HG02981 (cell line): ENCODE data around the gene XPO6.

Experiments used
- ATAC-seq: cut with Tn5 transposase; IDR thresholded peaks from one replicate; pipeline ENCODE4 v1.9.1; 2021; ENCODE audit warnings: mild to moderate bottlenecking, moderate library complexity; ENCODE audit not compliant: unreplicated experiment

Gene XPO6

DNA sequence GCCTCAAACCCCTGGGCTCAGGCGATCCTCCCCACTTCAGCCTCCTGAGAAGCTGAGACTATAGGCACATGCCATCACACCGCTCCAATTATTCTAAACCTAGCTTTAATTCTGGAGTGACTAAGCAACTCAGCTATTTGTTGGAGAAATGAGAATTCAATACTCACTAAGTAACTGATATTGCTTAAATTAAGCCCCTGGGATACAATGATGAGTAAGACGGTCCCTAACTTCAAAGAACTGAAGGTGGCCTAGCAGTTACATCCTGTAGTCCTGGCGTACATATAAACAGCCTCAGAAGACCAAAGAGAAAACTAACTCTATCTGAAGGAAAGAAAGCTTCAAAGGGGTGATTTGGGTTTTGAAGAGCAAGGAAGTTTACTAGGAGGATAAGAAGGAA lies 25.0 kb downstream of the XPO6 start:
- no peak for ATAC-seq

DNA sequence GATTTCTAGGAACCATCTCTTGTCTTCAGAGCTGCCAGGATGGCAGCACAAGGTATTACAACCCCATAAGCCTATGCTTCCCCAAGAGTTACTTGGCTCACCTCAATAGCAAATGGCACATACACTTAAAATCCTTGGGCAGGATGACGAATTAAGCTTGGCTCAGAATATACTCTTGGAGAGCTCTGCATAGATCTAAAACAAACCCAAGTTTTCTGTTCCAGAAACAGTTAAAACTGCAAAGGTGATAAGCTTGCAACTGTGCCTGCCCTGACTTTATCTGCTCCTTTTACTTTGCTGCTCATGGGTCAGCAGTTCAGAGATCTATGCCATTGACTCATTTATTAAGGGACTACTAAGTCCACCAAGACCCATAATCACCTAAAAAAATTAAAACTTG lies 26.1 kb downstream of the XPO6 start:
- ATAC-seq: no peak

DNA sequence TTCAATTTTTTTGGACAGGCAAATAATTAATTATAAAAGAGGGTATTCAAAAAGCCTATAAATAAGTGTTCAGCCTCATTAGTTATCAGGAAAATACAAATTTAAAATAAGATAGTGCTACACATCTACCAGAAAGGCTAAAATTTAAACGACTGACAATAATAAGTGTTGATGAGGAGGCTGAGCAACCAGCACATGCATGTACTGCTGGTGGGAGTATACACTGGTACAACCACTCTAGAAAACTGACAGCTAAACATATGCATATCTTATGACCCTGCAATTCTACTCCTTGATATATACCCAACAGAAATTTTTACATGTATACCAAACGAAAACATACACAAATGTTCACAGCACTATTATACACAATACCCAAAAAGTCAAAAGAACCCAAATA lies 27.1 kb downstream of the XPO6 start:
- no peak for ATAC-seq

DNA sequence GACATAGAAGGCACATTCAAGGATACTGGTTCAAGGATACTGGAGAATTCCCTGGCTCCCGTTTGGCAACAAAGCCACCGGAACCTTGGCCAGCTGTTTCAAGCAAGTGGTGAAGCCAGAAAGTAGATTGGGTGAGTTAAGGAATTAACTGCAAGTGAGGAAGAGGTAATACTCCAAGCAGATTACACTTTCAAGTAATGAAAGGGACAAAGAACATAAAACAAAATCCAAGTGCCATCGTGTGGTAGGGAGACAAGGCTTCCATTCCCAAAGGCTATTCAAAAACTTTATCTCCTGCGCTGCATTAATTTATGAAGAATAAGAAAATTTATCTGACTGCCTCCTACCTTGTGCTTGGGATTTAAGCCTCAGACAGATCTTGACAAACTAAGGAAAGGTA lies 27.8 kb downstream of the XPO6 start:
- ATAC-seq: no peak

DNA sequence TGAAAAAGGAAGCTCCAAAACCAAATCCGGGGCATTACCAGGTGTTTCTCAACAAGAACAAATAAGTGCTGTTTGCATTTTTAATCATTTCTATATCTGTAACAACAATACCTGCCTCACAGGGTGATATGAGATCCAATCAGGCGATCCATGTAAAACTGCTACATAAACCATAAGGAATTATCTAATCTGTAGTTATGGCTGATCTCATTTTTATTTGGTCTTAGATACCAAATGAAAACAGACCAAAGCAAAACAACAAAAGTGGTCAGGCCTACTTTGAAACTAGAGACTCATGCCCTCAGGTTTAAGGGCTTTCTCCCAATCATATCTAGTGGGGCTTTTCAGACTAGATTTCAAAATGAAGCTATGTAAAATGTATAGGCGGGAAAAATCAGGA lies 28.3 kb downstream of the XPO6 start:
- ATAC-seq: no peak

DNA sequence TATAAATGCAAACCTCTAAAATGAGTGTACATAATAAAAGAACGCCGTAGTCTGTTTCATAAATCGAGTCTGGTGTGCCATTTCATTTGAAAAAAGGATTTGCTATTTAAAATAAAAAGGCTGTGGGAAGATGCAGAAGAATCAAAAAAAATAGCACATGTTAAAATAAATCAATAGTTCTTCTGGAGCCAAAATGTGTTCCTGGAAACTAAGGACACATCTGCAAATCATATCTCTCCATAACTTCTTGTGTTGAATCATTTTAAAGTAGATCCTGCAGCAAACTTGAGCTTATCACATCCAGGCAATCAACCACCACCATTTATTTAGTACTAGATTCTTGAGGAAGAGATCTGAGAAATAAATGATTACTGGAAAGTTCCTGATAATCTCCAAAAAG lies 29.0 kb downstream of the XPO6 start:
- no peak for ATAC-seq

DNA sequence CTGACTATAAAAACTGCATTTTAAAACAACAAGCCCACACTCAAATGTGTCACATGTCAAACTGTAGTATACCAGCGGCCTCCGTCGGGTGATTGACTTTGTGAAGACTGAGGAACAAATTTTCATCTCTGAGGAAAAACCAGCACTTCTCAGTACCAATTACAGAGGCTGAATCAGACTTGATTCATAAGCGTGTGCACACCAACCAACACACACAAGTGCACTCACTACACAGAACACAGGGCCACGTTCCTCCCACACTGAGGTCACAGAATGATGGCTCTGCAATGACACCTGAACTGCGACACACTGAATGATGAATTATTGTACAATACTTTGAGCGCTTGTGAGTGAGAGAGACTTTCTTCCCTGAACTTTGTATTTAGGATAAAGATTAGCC lies 29.6 kb downstream of the XPO6 start:
- no peak for ATAC-seq

DNA sequence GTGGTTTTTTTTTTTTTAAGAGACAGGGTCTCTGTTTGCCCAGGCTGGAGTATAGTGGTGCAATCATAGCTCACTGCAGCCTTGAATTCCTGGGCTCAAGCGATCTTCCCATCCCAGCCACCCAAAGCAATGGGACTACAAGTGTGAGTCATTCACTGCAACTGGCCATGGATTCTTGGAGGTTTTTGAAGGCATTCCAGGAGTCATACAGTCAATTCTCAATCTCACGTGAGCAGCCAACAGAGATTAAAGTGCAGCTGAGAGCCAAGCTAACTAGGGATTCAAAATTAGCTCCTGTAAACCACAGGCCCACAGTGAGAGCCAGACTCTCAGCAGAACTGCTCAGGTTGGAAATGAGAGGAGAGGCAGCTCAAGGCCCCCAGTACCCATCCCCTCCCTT lies 30.2 kb downstream of the XPO6 start:
- ATAC-seq: no peak

DNA sequence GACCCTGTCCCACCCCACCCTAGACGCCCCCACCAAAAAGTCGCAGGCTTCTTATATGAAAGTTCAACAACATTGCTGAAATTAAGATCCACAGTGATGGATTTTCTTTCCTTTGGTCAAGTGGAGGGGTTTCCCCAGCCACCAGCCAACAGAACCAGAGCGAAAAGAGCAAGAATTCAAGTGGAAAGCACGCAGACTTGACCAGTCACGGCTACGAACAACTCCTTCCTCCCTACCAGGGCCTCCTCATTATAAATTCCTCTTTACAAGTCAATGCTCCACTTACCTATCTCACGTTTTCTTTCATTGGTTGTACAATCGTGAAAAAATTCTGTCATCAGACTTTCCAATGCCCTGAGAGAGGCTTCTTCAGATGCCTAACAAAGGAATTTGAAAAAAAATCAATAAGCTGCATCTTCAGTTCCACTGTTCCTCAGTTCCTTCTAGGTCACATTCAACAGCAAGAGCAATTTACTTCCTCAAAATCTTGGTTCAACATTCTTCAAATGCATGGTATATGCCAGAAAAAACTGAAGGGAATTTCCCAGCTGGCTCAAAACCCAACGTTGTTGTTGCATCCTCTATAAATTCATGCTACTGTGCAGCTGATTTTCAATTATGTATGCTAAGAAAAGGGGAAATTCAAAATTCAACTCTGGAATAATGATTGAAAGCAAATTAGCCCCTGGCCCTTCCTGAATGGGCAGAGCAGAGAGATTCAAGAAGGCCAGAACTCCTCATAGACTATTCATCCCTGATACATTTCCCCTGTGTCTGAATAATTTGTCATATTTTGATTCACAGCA lies 30.9 kb downstream of the XPO6 start:
- no peak for ATAC-seq

DNA sequence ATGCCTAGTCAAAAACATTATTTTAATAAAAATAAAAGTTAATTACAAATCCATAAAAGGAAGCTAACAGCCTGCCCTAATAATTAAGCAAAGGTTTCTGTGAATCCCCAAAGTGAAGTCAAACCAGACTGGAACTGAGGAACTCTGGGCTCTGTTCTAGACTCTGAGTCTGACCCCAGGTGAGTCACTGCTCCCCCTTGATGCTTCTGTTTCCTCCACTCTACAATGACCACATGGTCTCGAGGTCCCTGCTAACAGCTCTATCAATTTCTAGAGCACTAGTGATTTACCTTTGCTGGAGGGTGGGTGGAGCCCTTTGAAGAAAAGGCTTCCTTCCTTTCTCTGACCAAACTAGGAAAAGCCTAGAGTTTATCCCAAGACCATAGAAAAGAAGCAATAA lies 32.4 kb downstream of the XPO6 start:
- ATAC-seq: no peak

DNA sequence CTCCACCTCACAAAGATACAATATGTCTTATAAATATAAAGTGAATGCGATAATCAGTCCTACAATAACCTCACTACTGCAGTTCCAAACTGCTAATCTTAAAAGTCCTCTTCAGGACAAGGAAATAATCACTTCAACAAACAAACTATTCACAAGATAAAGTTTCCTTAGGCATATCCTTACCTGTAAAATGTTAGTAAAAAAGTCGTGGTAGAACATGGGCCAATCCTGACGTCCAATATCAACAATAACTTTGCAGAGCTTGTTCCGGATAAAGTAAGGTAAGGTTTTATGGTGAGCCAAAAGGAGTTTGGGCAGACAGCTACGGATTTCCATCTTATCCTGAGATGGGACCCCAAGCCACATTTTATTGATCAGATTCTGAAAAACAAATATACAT lies 36.0 kb downstream of the XPO6 start:
- no peak for ATAC-seq

DNA sequence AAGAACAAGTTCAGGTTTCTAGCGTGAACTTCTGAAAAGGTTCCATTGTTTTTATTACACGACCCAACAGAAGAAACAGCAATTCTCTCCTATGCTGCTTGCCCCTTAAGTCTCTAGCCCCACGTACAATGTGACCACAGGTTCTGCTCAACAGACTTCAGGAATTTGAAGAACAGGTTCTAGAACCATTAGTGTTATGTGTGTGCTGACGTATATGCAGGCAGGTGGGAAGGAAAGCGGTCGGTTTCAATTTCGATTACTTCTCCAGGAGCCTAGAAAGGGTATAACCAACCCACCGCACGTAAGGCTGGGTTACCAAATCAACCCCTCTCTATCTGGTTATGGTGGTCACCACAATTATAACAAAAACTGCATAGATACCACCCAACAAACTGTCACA lies 39.4 kb downstream of the XPO6 start:
- no peak for ATAC-seq

DNA sequence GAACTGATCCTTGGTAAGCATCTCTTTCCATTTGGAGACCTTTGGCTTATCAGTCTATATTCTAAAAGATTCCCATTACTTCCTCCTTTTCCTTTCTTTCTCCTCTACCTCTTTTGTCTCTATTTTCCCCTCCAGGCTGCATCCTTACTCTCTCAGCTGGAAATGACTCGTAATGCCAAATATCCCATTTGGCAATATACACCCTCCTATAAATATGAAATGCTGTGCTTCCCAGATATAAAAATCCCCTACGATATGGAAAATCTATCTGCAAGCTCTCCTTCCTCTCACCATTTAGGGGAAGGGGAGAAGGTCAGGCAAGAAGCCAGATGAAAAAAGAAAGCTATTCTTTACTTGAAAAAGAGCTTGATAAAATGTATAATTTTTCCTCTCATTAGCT lies 39.9 kb downstream of the XPO6 start:
- ATAC-seq: no peak

DNA sequence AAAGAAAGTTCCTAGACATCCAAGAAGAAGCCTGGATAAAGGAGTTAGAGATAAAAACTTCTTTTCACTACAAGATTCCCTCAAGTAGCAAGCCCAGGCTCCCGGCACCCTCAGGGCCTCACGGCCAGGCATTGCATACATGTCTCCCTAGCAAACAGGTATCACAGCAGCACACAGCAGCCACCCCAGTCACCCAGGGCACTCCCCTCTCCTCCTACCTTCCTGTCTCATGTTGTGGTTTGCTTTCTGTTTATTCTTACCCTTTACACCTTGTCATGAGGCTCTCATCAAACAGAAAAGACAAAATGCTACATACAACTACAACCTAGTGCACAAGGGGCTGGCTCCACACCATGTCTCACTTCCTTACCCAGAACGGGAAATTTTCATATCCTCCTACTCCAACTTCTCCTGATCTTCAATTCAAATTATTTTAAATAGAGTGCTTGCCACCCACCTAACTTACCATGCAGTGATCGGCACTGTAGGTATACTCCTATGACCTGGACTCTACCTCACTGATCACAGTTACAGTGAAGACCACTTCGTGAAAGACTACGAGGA lies 42.7 kb downstream of the XPO6 start:
- ATAC-seq: no peak

DNA sequence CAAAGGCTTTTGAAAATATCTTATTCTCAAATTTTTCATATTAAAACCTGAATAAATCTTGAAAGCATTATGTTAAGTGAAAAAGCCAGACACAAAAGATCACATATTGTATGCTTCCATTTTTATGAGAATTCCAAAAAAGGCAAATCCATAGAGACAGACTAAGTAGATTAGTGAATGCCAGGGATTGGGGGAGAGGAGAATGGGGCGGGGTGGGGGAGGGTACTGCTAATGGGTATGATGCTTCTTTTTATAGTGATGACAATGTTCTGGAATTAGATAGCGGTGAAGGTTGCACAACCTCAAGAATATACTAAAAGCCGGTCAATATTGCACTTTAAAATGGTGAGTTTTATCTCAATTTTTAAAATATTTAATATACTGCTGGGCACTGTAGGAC lies 44.0 kb downstream of the XPO6 start:
- ATAC-seq: no peak

DNA sequence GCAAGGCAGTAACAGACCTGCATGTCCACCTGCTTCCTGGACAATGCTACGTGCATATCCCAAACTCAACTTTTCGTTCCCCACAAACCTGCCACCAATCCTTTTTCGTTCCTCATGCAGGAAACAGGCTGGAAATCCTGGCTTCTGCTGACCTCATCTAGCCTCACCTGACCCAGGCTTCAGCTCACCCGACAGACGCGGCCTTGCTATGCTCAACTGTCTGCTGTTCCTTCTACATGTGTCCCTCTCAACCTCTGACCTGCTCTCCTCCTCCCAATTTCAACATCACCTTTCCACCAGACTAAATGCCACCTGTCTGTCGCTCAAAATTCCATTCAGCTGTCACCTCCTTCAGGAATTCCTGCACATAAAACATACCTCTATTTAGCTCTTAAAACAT lies 44.5 kb downstream of the XPO6 start:
- no peak for ATAC-seq

DNA sequence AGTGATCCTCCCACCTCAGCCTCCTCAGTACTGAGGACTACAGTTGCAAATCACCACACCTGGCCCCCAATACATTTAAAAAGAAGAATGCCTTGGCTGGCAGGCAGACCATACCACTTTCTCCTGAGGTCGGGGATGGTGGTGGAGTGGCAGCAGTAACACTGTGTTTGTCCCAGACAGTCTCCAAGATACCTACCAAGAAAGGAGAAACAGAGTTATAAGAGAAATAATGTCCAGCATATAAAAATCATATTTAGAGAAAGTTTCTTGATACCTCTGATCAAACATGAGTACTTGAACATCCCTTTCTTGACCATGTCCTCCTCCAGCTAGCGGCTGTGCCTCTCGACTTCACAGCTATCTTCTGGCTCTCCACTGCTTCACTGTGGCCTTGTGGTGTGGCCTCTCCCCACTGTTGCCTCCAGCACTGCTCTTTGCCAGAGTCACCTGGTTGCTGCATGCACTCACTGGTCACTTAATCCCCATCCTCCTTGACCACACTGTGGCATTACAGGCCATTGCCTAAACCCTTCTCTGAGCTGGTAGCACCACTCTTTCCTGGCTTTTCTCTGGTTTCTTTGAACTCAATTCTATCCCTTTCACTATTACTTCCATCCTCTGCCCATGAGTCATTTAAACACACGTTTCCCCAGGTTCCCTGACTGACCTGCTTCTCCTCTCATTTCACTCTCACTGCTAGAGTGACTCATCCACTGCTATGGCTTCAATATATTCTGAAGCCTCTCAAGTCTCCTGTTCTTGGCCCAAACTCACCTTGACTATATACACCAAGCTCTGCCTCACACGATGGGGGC lies 45.2 kb downstream of the XPO6 start:
- no peak for ATAC-seq

DNA sequence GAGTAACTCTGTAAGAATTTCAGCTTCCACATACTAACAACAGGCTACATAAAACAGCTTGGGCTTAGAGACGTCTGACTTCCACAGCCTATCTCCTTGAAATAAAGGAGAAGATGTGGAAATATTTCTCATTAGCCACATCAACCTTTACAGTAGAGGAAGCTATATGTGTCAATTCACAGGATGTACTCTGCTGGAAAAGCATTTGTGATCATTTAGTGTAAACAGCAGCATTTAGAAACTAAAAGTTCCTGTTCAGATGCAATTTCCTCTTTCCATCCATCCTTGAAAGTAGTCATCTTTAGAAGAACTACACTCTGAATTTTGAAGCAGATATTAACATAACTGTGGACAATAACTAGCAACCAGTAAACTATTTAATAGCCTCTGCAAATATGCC lies 46.2 kb downstream of the XPO6 start:
- no peak for ATAC-seq

DNA sequence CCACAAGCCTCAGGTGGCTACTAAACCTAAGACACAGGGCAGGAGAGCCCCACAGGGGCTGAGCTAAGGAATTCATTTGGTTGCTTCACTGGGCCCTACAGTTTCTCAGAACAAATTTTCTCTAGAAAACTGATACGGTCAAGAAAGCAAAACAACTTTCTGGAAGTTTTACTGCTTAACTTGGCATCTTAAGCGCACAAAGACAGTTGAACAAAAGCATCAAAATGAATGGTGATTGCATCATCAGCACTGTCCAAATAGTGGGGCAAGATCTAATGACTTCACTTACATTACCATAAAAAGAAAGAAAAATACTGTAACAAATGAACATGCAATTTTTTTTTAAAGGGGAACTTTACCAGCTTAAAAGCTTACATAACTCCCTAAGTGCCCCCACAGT lies 47.6 kb downstream of the XPO6 start:
- no peak for ATAC-seq

DNA sequence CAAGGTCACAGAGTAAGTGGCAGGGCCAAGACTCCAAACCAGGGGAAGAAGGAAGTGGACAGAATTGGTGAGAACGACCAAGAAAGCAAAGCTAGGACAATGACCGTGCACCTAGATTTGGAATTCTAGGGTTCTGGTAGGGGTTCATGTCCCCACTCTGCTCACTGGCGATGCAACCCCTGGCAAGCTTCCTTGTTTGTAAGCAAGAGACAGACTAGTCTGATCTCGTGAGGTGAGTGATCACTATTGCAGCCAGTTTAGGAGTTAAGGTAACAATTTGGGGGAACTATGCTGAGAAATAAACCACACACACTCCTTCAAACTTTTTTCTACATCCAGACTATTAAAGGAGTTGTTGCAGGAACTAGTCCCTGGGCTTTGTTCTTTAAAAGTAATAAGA lies 48.1 kb downstream of the XPO6 start:
- no peak for ATAC-seq

DNA sequence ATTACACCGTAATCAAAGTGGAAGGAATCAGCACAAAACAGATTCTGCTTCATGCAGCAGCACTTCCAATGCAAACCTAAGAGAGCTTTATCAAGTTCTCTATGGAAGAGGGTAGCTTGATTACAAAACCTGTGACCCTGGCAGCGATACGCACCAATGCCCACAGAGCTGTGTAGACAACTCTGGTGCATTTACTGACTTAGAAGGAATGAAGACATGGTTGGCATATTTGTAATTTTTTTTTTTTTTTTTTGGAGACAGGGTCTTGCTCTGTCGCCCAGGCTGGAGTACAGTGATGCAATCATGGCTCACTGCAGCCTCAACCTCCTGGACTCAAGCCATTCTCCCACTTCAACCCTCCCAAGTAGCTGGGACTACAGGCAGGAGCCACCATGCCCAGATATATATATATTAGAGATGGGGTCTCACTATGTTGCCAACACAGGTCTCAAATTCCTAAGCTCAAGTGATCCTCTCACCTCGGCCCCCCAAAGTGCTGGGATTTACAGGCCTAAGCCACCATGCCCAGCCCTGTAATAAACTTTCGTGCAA lies 49.4 kb downstream of the XPO6 start:
- no peak for ATAC-seq

DNA sequence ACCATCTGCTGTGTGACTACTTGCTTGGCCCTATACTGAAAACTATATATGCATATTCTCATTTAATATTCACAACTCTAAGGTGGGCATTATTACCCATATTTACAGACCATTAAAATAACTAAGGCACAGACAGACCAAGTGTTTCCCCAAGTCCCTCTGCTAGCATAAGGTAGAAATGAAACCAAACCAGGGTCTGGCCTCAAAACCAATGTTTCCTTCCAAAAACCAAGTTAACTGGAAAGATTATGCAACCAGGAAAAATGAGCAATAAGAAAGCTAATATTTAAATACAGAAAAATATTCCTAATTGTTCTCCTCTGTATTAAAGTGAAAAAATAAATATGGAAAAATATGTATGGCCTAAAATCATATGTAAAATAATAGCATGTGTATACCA lies 50.1 kb downstream of the XPO6 start:
- ATAC-seq: no peak
